ENCODE data around the gene SEC11C.
"Not testable (repeated sequence)": the region's sequence is repeated elsewhere in the genome, so short reads cannot be mapped to it uniquely, and the experiment has no call there.

SEC11C gene

GRCh38 chr18:59142800-59143416 lies 3.2 kb downstream of the SEC11C start:
- in situ Hi-C loops (cut with MboI; ENCODE audit: low pct_unique_long_range_greater_than_20kb, low sequenced_read_pairs); DNase-seq: not testable (repeated sequence)

GRCh38 chr18:59143441-59143840 lies 3.8 kb downstream of the SEC11C start:
- DNase-seq: no peak
- in situ Hi-C loops (cut with MboI; ENCODE audit: low pct_unique_long_range_greater_than_20kb, low sequenced_read_pairs): no loop called here

- in situ Hi-C loops (cut with MboI; ENCODE audit: low pct_unique_long_range_greater_than_20kb, low sequenced_read_pairs): no loop called here
- no peak for DNase-seq
These were observed 4.8 kb downstream of the SEC11C start for GRCh38 chr18:59144483-59144882.

- in situ Hi-C loops (cut with MboI; ENCODE audit: low pct_unique_long_range_greater_than_20kb, low sequenced_read_pairs): no loop called here
These were observed 5.4 kb downstream of the SEC11C start for GRCh38 chr18:59145055-59145454.

GRCh38 chr18:59148192-59148591 lies 8.5 kb downstream of the SEC11C start:
- no peak for DNase-seq
- in situ Hi-C loops (cut with MboI; ENCODE audit: low pct_unique_long_range_greater_than_20kb, low sequenced_read_pairs): no loop called here

More at GRCh38 chr18:59145055-59145454, 5.4 kb downstream of the SEC11C start:
- no peak for DNase-seq

- in situ Hi-C loops (cut with MboI; ENCODE audit: low pct_unique_long_range_greater_than_20kb, low sequenced_read_pairs): no loop called here
- no peak for DNase-seq
These were observed 9.3 kb downstream of the SEC11C start for GRCh38 chr18:59149007-59149406.

GRCh38 chr18:59149416-59149815 lies 9.7 kb downstream of the SEC11C start:
- DNase-seq: no peak
- in situ Hi-C loops (cut with MboI; ENCODE audit: low pct_unique_long_range_greater_than_20kb, low sequenced_read_pairs): no loop called here

GRCh38 chr18:59150236-59150635 lies 10.6 kb downstream of the SEC11C start:
- in situ Hi-C loops (cut with MboI; ENCODE audit: low pct_unique_long_range_greater_than_20kb, low sequenced_read_pairs): no loop called here
- no peak for DNase-seq

GRCh38 chr18:59155153-59155552 lies 15.5 kb downstream of the SEC11C start:
- no peak for DNase-seq
- in situ Hi-C loops (cut with MboI; ENCODE audit: low pct_unique_long_range_greater_than_20kb, low sequenced_read_pairs): no loop called here

GRCh38 chr18:59156316-59156715 lies 16.6 kb downstream of the SEC11C start:
- in situ Hi-C loops (cut with MboI; ENCODE audit: low pct_unique_long_range_greater_than_20kb, low sequenced_read_pairs): no loop called here
- DNase-seq: no peak

- in situ Hi-C loops (cut with MboI; ENCODE audit: low pct_unique_long_range_greater_than_20kb, low sequenced_read_pairs): no loop called here
- DNase-seq: no peak
These were observed 19.6 kb downstream of the SEC11C start for GRCh38 chr18:59159265-59159664.

- DNase-seq: no peak
- in situ Hi-C loops (cut with MboI; ENCODE audit: low pct_unique_long_range_greater_than_20kb, low sequenced_read_pairs): no loop called here
These were observed 20.3 kb downstream of the SEC11C start for GRCh38 chr18:59159986-59160385.

GRCh38 chr18:59172664-59173249 lies 33.1 kb downstream of the SEC11C start:
- in situ Hi-C loops (cut with MboI; ENCODE audit: low pct_unique_long_range_greater_than_20kb, low sequenced_read_pairs): no loop called here
- DNase-seq: no peak

GRCh38 chr18:59177485-59177884 lies 37.8 kb downstream of the SEC11C start:
- DNase-seq: no peak
- in situ Hi-C loops (cut with MboI; ENCODE audit: low pct_unique_long_range_greater_than_20kb, low sequenced_read_pairs): no loop called here

- peak; percentile 7 for DNase-seq
- in situ Hi-C loops (cut with MboI; ENCODE audit: low pct_unique_long_range_greater_than_20kb, low sequenced_read_pairs): no loop called here
These were observed 40.6 kb downstream of the SEC11C start for GRCh38 chr18:59180150-59180845.

- in situ Hi-C loops (cut with MboI; ENCODE audit: low pct_unique_long_range_greater_than_20kb, low sequenced_read_pairs): no loop called here
These were observed 43.0 kb downstream of the SEC11C start for GRCh38 chr18:59182673-59183072.

GRCh38 chr18:59189008-59189407 lies 49.3 kb downstream of the SEC11C start:
- in situ Hi-C loops (cut with MboI; ENCODE audit: low pct_unique_long_range_greater_than_20kb, low sequenced_read_pairs): no loop called here
- peak; percentile 26 for DNase-seq

More at GRCh38 chr18:59182673-59183072, 43.0 kb downstream of the SEC11C start:
- DNase-seq: no peak

GRCh38 chr18:59189746-59190145 lies 50.1 kb downstream of the SEC11C start:
- in situ Hi-C loops (cut with MboI; ENCODE audit: low pct_unique_long_range_greater_than_20kb, low sequenced_read_pairs): no loop called here
- no peak for DNase-seq

GRCh38 chr18:59196161-59196725 lies 56.6 kb downstream of the SEC11C start:
- in situ Hi-C loops (cut with MboI; ENCODE audit: low pct_unique_long_range_greater_than_20kb, low sequenced_read_pairs): no loop called here
- no peak for DNase-seq

- in situ Hi-C loops (cut with MboI; ENCODE audit: low pct_unique_long_range_greater_than_20kb, low sequenced_read_pairs): no loop called here
- no peak for DNase-seq
These were observed 58.0 kb downstream of the SEC11C start for GRCh38 chr18:59197636-59198035.
